ENCODE measurements around the gene RNF14.

RNF14 gene

DNA sequence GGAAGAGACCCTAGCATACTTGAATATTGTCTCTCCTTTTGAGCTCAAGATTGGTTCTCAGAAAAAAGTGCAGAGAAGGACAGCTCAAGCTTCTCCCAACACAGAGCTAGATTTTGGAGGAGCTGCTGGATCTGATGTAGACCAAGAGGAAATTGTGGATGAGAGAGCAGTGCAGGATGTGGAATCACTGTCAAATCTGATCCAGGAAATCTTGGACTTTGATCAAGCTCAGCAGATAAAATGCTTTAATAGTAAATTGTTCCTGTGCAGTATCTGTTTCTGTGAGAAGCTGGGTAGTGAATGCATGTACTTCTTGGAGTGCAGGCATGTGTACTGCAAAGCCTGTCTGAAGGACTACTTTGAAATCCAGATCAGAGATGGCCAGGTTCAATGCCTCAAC is 9.5 kb downstream of the RNF14 start (continued):
- TF ChIP-seq ZBTB44 (tag by site-specific recombination; IDR thresholded peaks at IDR 0.05) (no peak), ZNF518A (tag by site-specific recombination; conservative IDR thresholded peaks at IDR 0.05; ENCODE audit: low read depth) (no peak), ZNF510 (tag by site-specific recombination; IDR thresholded peaks at IDR 0.05; ENCODE audit: insufficient replicate concordance) (no peak), ZNF600 (tag by site-specific recombination; IDR thresholded peaks at IDR 0.05) (no peak)

- peaks cover 85 to 91% of the 10 kb centered on the region in 2 experiments for H3K36me3 ChIP-seq (ENCODE audit: control insufficient read depth in 2 of 2, insufficient read depth in 1 of 2, low read length in 2 of 2)
- no peak overlapping the region for H3K27ac ChIP-seq (ENCODE audit: extremely low read depth, low read depth, low read length)
- no peaks in the 10 kb centered on the region for H3K9me3 ChIP-seq (ENCODE audit: control insufficient read depth, insufficient read depth, low read depth, low read length)
- H3K4me1 ChIP-seq (ENCODE audit: control insufficient read depth, insufficient read depth, low read length) = no peaks in the 10 kb centered on the region
- POLR2A ChIA-PET = no interaction called here
- no peak for TF ChIP-seq ZXDB (tag by site-specific recombination; IDR thresholded peaks at IDR 0.05)
- TF ChIP-seq, protein P1, sequence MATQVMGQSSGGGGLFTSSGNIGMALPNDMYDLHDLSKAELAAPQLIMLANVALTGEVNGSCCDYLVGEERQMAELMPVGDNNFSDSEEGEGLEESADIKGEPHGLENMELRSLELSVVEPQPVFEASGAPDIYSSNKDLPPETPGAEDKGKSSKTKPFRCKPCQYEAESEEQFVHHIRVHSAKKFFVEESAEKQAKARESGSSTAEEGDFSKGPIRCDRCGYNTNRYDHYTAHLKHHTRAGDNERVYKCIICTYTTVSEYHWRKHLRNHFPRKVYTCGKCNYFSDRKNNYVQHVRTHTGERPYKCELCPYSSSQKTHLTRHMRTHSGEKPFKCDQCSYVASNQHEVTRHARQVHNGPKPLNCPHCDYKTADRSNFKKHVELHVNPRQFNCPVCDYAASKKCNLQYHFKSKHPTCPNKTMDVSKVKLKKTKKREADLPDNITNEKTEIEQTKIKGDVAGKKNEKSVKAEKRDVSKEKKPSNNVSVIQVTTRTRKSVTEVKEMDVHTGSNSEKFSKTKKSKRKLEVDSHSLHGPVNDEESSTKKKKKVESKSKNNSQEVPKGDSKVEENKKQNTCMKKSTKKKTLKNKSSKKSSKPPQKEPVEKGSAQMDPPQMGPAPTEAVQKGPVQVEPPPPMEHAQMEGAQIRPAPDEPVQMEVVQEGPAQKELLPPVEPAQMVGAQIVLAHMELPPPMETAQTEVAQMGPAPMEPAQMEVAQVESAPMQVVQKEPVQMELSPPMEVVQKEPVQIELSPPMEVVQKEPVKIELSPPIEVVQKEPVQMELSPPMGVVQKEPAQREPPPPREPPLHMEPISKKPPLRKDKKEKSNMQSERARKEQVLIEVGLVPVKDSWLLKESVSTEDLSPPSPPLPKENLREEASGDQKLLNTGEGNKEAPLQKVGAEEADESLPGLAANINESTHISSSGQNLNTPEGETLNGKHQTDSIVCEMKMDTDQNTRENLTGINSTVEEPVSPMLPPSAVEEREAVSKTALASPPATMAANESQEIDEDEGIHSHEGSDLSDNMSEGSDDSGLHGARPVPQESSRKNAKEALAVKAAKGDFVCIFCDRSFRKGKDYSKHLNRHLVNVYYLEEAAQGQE (tag by site-specific recombination; IDR thresholded peaks at IDR 0.05) = no peak
- TF ChIP-seq, protein P2, sequence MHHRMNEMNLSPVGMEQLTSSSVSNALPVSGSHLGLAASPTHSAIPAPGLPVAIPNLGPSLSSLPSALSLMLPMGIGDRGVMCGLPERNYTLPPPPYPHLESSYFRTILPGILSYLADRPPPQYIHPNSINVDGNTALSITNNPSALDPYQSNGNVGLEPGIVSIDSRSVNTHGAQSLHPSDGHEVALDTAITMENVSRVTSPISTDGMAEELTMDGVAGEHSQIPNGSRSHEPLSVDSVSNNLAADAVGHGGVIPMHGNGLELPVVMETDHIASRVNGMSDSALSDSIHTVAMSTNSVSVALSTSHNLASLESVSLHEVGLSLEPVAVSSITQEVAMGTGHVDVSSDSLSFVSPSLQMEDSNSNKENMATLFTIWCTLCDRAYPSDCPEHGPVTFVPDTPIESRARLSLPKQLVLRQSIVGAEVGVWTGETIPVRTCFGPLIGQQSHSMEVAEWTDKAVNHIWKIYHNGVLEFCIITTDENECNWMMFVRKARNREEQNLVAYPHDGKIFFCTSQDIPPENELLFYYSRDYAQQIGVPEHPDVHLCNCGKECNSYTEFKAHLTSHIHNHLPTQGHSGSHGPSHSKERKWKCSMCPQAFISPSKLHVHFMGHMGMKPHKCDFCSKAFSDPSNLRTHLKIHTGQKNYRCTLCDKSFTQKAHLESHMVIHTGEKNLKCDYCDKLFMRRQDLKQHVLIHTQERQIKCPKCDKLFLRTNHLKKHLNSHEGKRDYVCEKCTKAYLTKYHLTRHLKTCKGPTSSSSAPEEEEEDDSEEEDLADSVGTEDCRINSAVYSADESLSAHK (tag by site-specific recombination; IDR thresholded peaks at IDR 0.05) = no peak
- TF ChIP-seq GLI2 (tag by site-specific recombination; IDR thresholded peaks at IDR 0.05; ENCODE audit: borderline replicate concordance, low read depth) = no peak
- no peak overlapping the region for H3K4me3 ChIP-seq (ENCODE audit: low read depth, low read length)
- CTCF ChIA-PET = no interaction called here
These were observed 13.7 kb downstream of the RNF14 start for GRCh38 chr5:141982626-141983025.

DNA sequence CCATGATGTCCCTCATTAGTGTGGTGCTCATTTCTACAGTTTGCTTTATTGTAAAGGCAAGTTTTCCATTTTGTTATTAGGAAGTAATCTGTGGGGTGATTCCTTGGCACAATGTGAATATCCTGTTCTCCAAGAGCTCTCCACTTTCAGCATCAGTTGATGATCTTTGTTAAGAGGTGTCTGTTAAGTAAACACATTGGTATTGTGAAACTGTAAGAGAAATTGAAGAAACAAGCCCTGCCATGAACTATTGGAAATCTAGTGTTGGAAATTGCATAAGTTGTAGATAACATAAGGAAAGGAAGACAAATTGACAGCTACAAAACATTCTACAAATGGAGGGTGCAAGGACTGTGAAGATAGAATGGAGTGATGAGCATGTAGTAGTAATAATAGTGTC is 17.2 kb downstream of the RNF14 start:
- H3K4me1 ChIP-seq (ENCODE audit: control insufficient read depth, insufficient read depth, low read length) = no peaks in the 10 kb centered on the region
- CTCF ChIA-PET = interaction anchor here (1.7 kb wide), 1 partner anchor 159 kb away, joined by 7 read pairs; no protein-coding TSS in a partner anchor
- H3K4me3 ChIP-seq (ENCODE audit: low read depth, low read length) = no peak overlapping the region
- no peaks in the 10 kb centered on the region for H3K9me3 ChIP-seq (ENCODE audit: control insufficient read depth, insufficient read depth, low read depth, low read length)
- TF ChIP-seq OSR2 (tag by site-specific recombination; IDR thresholded peaks at IDR 0.05) = no peak
- no peak for TF ChIP-seq KLF9 (tag by site-specific recombination; IDR thresholded peaks at IDR 0.05; ENCODE audit: low read depth)
- no peak for TF ChIP-seq BCL11A (tag by site-specific recombination; IDR thresholded peaks at IDR 0.05; ENCODE audit: low read depth)
- TF ChIP-seq ZXDB (tag by site-specific recombination; IDR thresholded peaks at IDR 0.05) = no peak
- POLR2A ChIA-PET = no interaction called here
- no peak overlapping the region for H3K27ac ChIP-seq (ENCODE audit: extremely low read depth, low read depth, low read length)
- peaks cover 56 to 81% of the 10 kb centered on the region in 2 experiments for H3K36me3 ChIP-seq (ENCODE audit: control insufficient read depth in 2 of 2, insufficient read depth in 1 of 2, low read length in 2 of 2)

Measured in HEK293 (cell line).